ENCODE measurements around the gene DTD2. TPM values are rescaled to one million over a fixed set of nuclear protein-coding genes. Genes with fewer than 3 reads are reported as not detected.
"Not testable (repeated sequence)": the region's sequence is repeated elsewhere in the genome, so short reads cannot be mapped to it uniquely, and the experiment has no call there.

Gene DTD2
- total RNA-seq, 1 donor = 64.1 TPM

GRCh38 chr14:31439561-31439960 is 17.7 kb downstream of the DTD2 start:
- TF ChIP-seq, protein P1, sequence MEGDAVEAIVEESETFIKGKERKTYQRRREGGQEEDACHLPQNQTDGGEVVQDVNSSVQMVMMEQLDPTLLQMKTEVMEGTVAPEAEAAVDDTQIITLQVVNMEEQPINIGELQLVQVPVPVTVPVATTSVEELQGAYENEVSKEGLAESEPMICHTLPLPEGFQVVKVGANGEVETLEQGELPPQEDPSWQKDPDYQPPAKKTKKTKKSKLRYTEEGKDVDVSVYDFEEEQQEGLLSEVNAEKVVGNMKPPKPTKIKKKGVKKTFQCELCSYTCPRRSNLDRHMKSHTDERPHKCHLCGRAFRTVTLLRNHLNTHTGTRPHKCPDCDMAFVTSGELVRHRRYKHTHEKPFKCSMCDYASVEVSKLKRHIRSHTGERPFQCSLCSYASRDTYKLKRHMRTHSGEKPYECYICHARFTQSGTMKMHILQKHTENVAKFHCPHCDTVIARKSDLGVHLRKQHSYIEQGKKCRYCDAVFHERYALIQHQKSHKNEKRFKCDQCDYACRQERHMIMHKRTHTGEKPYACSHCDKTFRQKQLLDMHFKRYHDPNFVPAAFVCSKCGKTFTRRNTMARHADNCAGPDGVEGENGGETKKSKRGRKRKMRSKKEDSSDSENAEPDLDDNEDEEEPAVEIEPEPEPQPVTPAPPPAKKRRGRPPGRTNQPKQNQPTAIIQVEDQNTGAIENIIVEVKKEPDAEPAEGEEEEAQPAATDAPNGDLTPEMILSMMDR (IDR thresholded peaks at IDR 0.05; ENCODE audit: extremely low read depth, low read depth, low read length) = no peak
- no peak overlapping the region for H3K27ac ChIP-seq (ENCODE audit: low read depth, low read length)
- no peak for DNase-seq (ENCODE audit: insufficient read length, low spot score, missing footprints)

GRCh38 chr14:31437045-31437691 is 20.1 kb downstream of the DTD2 start:
- not testable (repeated sequence) for DNase-seq (ENCODE audit: insufficient read length, low spot score, missing footprints); H4K20me1 ChIP-seq (ENCODE audit: insufficient read depth, low read length); H3K4me2 ChIP-seq (ENCODE audit: insufficient read depth, low read length); H3K79me2 ChIP-seq (ENCODE audit: insufficient read depth, low read length); H3K9me3 ChIP-seq (ENCODE audit: low read depth, low read length); H3K4me3 ChIP-seq (ENCODE audit: insufficient read depth, low read length); H3K36me3 ChIP-seq (ENCODE audit: insufficient read depth, low read length); H3K27me3 ChIP-seq (ENCODE audit: insufficient read depth, low read length); H2AFZ ChIP-seq (ENCODE audit: low read length); H3K27ac ChIP-seq (ENCODE audit: low read depth, low read length)
- peaks cover 16% of the 10 kb centered on the region for H3K4me1 ChIP-seq (ENCODE audit: insufficient read depth, low read length)

More at GRCh38 chr14:31439561-31439960, 17.7 kb downstream of the DTD2 start:
- Histone ChIP-seq H3K4me2 (ENCODE audit: insufficient read depth, low read length) (no peak overlapping the region), H3K36me3 (ENCODE audit: insufficient read depth, low read length) (peaks cover 4% of the 10 kb centered on the region), H4K20me1 (ENCODE audit: insufficient read depth, low read length) (no peaks in the 10 kb centered on the region), H3K27me3 (ENCODE audit: insufficient read depth, low read length) (no peaks in the 10 kb centered on the region), H3K9me3 (ENCODE audit: low read depth, low read length) (no peaks in the 10 kb centered on the region), H2AFZ (ENCODE audit: low read length) (no peak overlapping the region), H3K4me1 (ENCODE audit: insufficient read depth, low read length) (peaks cover 20% of the 10 kb centered on the region), H3K79me2 (ENCODE audit: insufficient read depth, low read length) (no peaks in the 10 kb centered on the region), H3K4me3 (ENCODE audit: insufficient read depth, low read length) (no peak overlapping the region)

GRCh38 chr14:31435276-31435675 is 22.0 kb downstream of the DTD2 start:
- H3K4me2 ChIP-seq (ENCODE audit: insufficient read depth, low read length) = no peak overlapping the region

DNA sequence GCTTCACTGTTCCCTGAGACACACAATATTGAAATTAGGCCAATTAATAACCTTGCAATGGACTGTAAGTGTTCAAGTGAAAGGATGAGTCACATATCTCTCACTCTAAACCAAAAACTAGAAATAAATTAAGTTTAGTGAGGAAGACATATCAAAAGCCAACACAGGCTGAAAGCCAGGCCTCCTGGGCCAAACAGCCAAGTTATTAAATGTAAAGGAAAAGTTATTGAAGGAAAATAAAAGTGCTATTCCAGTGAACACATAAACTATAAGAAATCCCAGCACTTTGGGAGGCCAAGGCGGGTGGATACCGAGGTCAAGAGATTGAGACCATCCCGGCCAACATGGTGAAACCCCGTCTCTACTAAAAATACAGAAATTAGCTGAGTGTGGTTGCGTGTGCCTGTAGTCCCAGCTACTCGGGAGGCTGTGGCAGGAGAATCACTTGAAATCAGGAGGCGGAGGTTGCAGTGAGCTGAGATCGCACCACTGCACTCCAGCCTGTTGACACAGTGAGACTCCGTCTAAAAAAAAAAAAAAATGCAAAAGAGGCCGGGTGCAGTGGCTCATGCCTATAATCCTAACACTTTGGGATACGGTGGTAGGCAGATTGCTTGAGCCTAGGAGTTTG is 26.6 kb downstream of the DTD2 start:
- TF ChIP-seq, protein P1 (IDR thresholded peaks at IDR 0.05; ENCODE audit: extremely low read depth, low read depth, low read length) = no peak
- no peak for DNase-seq (ENCODE audit: insufficient read length, low spot score, missing footprints)
- H3K27me3 ChIP-seq (ENCODE audit: insufficient read depth, low read length) = no peaks in the 10 kb centered on the region
- no peak overlapping the region for H3K4me3 ChIP-seq (ENCODE audit: insufficient read depth, low read length)
- peaks cover 8% of the 10 kb centered on the region for H3K4me1 ChIP-seq (ENCODE audit: insufficient read depth, low read length)
- H3K36me3 ChIP-seq (ENCODE audit: insufficient read depth, low read length) = no peaks in the 10 kb centered on the region
- no peaks in the 10 kb centered on the region for H3K9me3 ChIP-seq (ENCODE audit: low read depth, low read length)
- no peaks in the 10 kb centered on the region for H4K20me1 ChIP-seq (ENCODE audit: insufficient read depth, low read length)
- H2AFZ ChIP-seq (ENCODE audit: low read length) = no peak overlapping the region
- H3K79me2 ChIP-seq (ENCODE audit: insufficient read depth, low read length) = no peaks in the 10 kb centered on the region
- H3K27ac ChIP-seq (ENCODE audit: low read depth, low read length) = no peak overlapping the region
- no peak overlapping the region for H3K4me2 ChIP-seq (ENCODE audit: insufficient read depth, low read length)

More at GRCh38 chr14:31435276-31435675, 22.0 kb downstream of the DTD2 start:
- H2AFZ ChIP-seq (ENCODE audit: low read length) = no peak overlapping the region
- no peaks in the 10 kb centered on the region for H3K27me3 ChIP-seq (ENCODE audit: insufficient read depth, low read length)
- no peaks in the 10 kb centered on the region for H3K9me3 ChIP-seq (ENCODE audit: low read depth, low read length)
- H3K27ac ChIP-seq (ENCODE audit: low read depth, low read length) = peak overlapping the region; percentile 58
- TF ChIP-seq, protein P1 (IDR thresholded peaks at IDR 0.05; ENCODE audit: extremely low read depth, low read depth, low read length) = no peak
- no peaks in the 10 kb centered on the region for H4K20me1 ChIP-seq (ENCODE audit: insufficient read depth, low read length)
- peaks cover 3% of the 10 kb centered on the region for H3K36me3 ChIP-seq (ENCODE audit: insufficient read depth, low read length)
- H3K4me1 ChIP-seq (ENCODE audit: insufficient read depth, low read length) = peaks cover 8% of the 10 kb centered on the region
- H3K4me3 ChIP-seq (ENCODE audit: insufficient read depth, low read length) = no peak overlapping the region
- H3K79me2 ChIP-seq (ENCODE audit: insufficient read depth, low read length) = no peaks in the 10 kb centered on the region
- no peak for DNase-seq (ENCODE audit: insufficient read length, low spot score, missing footprints)
